NB4 (cell line): ENCODE results near the gene ASS1.

Experiments
- DNase-seq: peaks from one replicate; pipeline ENCODE4 v3.0.0; 2010; ENCODE audit warnings: low read depth
- H3K4me3 ChIP-seq: one replicate; pipeline ENCODE4 v1.5.1; 2011; ENCODE audit warnings: mild to moderate bottlenecking, low read depth, low read length, moderate library complexity
- MYC ChIP-seq: IDR thresholded peaks from 2 replicates; pipeline ENCODE4 v1.6.1; 2011; ENCODE audit warnings: low read depth, low read length
- POLR2A ChIP-seq: IDR thresholded peaks from 2 replicates; pipeline ENCODE4 v1.6.1; 2011; ENCODE audit warnings: mild to moderate bottlenecking; ENCODE audit not compliant: insufficient read length; ENCODE audit errors: extremely low read depth
- TF ChIP-seq, protein P1 (sequence below): IDR thresholded peaks from one replicate; pipeline ENCODE4 v1.5.1; 2012; ENCODE audit warnings: low read depth, low read length
- TF ChIP-seq, protein P2 (sequence below): IDR thresholded peaks from 2 replicates; pipeline ENCODE4 v1.6.1; 2011; ENCODE audit warnings: low read depth, low read length

ASS1 gene

DNA sequence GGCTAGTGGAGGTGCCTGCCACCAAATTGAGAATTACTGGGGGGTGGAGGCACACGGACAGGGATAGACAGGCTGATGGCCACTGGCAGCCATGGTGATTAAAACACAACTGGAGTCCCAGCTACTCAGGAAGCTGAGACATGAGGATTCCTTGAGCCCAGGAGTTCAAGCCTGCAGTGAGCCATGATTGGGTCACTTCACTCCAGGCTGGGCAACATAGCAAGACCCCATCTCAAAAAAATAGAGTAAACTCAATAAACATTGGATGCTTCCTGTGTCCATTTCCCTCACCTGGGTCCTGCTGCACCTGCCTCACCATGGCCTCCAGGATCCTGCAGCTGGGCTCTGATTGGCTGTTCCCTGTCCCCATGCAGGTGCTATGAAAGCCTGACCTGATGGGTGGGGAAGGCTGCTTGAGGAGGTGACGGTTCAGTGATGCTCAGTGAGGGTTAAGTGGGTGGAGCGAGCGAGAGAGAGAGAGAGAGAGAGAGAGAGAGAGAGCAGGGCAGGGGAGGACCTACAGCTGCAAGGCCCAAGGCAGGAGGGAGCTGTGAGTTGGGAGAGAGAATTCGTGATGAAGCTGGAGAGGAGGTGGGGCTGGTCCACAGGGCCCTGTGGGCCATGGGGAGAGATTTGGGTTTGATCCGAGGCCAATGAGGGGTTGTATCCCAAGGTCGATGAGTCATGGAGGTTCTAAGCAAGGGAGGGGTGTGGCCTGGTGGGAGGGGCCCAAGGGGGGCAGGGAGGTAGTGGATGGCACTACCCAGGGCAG lies 97.9 kb downstream of the ASS1 start:
- TF ChIP-seq, protein P1, sequence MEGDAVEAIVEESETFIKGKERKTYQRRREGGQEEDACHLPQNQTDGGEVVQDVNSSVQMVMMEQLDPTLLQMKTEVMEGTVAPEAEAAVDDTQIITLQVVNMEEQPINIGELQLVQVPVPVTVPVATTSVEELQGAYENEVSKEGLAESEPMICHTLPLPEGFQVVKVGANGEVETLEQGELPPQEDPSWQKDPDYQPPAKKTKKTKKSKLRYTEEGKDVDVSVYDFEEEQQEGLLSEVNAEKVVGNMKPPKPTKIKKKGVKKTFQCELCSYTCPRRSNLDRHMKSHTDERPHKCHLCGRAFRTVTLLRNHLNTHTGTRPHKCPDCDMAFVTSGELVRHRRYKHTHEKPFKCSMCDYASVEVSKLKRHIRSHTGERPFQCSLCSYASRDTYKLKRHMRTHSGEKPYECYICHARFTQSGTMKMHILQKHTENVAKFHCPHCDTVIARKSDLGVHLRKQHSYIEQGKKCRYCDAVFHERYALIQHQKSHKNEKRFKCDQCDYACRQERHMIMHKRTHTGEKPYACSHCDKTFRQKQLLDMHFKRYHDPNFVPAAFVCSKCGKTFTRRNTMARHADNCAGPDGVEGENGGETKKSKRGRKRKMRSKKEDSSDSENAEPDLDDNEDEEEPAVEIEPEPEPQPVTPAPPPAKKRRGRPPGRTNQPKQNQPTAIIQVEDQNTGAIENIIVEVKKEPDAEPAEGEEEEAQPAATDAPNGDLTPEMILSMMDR = no peak
- TF ChIP-seq POLR2A (no peak), MYC (no peak)
- TF ChIP-seq, protein P2, sequence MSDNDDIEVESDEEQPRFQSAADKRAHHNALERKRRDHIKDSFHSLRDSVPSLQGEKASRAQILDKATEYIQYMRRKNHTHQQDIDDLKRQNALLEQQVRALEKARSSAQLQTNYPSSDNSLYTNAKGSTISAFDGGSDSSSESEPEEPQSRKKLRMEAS = no peak
- H3K4me3 ChIP-seq = no peak overlapping the region
- DNase-seq = peak; percentile 27

DNA sequence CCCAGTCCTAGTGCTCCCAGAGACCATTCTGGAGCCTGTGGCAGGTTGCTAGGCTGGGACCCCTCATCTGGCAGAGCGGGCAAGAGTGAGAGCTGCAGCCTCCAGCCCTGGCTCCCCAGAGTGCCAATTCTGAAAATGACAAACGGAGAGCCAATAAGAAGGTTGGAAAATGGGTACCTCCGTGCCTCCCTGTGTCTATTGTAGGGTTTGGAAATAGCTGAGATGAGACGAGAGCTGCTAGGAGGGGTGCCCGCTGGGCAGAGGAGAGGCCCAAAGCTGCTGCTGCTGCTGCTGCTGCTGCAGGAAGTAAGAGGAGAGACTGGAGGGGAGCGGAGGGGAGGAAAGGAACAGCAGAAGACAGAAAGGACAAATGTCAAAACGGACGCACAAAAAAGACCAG lies 98.6 kb downstream of the ASS1 start:
- H3K4me3 ChIP-seq = no peak overlapping the region
- TF ChIP-seq, protein P2 = no peak
- TF ChIP-seq POLR2A (no peak), MYC (no peak)
- TF ChIP-seq, protein P1 = no peak
- DNase-seq = no peak

DNA sequence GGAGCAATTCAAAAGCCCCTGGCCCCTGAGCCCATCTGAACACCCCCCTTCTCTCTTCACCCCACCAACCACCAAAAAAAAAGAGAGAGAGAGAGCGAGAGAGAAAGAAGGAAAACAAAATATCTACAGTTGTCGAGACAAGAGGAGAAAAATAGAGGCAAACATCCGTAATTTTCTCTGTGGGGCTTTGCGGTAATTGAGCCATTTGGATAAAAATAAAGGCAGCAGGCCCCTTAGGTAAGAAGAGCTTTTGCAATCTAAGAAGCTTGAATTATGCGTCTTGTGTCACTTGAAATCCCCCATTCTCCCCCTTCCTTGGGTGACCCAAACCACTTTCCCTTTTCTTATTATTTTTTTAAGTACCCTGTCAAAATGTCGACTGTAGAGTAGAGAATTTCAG lies 99.1 kb downstream of the ASS1 start:
- no peak overlapping the region for H3K4me3 ChIP-seq
- no peak for DNase-seq
- TF ChIP-seq MYC (no peak), POLR2A (no peak)
- TF ChIP-seq, protein P1 = no peak
- TF ChIP-seq, protein P2 = no peak

DNA sequence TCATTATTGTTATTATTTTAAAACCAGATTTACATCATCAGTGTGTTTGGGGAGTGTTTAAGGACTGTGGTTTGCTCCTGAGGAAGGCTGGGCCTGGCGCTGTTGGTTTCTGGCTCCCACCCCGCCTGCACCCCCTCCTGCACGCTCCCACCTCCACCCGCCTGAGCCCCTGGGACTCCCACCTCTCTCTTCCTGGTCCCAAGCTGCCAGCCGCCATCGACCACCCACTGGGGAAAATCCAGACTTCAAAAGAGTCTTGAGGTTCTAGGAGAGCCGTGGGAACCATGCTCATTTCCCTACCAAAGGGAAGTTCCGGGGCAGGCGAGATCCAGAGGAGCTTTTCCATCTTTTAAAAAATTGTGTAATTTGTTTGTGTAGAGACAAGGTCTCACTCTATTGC lies 99.6 kb downstream of the ASS1 start:
- DNase-seq = no peak
- TF ChIP-seq, protein P2 = no peak
- no peak for TF ChIP-seq MYC
- TF ChIP-seq, protein P1 = no peak
- TF ChIP-seq POLR2A = no peak
- no peak overlapping the region for H3K4me3 ChIP-seq

DNA sequence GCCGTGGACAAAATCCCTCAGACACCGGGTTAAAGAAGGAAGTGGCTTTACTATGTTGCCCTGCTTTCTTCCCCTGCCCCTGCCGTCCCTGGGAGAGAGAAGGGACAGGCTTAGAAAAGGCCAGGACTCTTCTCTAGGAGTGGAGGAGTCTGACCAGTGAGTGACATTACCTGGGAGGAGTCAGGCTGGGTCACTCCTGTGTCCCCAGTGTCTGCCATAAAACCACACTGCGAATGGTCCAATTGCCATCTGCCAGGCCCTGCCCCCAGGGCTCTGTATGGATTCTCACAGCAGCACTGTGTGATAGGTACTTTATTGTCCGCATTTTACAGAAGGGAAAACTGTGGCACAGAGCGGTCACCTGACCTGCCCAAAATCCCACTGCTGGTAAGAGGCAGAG lies 103.3 kb downstream of the ASS1 start:
- no peak for TF ChIP-seq MYC
- TF ChIP-seq, protein P1 = no peak
- TF ChIP-seq, protein P2 = no peak
- no peak for TF ChIP-seq POLR2A
- H3K4me3 ChIP-seq = no peak overlapping the region
- no peak for DNase-seq
